NCI-H2107 (cell line): ENCODE data around the gene MED13L.

Experiments used
- DNase-seq: peaks from one replicate; lab custom pipeline; 2025; lab: John Stamatoyannopoulos, UW

Gene MED13L

GRCh38 chr12:116087399-116087798 is 190.1 kb downstream of the MED13L start:
- no peak for DNase-seq

DNA sequence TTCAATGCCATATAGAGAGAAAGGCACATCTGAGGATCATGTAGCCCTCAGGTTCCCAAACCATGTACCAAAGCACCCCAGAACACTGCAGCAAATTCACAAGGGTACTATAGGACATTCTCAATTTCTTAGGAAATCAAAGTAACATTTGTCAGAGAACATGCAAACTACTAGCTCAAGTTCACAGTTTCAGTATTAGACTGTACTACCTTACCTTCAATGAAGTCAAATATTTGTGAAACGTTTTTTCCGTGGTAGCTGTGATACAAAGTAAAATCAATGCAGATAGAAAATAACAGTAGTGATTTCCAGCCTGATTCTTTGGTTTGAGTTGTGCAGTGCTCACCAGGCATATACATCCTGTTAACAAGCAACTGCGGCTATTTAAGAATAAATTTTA is 197.1 kb downstream of the MED13L start:
- DNase-seq = no peak

DNA sequence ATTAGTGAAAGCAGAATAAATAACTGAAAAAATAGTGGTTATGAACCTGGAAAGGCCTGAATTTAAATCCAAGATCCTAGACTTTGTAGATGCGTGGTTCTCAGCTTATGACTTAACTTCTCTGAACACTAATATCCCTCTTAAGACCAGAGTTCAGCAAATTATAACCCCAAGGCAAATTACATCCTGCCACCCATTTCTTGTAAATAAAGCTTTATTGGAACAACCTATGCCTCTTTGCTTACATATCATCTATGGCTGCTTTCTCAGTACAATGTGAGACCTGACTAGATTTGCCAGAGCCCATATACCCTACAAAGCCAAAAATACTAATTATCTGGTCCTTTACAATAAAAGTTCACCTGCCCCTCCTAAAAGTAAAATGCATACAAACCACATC is 199.1 kb downstream of the MED13L start:
- DNase-seq = no peak

- DNase-seq = no peak
These were observed 200.1 kb downstream of the MED13L start for GRCh38 chr12:116077431-116077830.

DNA sequence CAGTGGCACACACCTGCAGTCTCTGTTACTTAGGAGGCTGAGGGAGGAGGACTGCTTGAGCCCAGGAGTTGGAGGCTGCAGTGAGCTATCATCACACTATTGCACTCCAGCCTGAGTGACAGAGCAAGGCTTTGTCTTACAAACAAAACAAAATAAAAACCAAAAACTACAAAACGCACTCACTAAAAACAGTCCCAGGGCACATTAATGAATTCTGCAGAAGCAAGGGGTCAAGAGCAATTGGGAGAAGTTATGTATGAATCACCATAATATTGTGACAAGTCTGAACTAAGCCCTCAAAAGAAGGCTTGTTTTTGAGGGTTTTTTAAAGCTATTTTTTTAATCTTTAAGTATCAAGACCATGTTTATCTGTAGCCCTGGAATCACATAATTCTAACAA is 201.1 kb downstream of the MED13L start:
- no peak for DNase-seq

- no peak for DNase-seq
These were observed 202.8 kb downstream of the MED13L start for GRCh38 chr12:116074686-116075085.

GRCh38 chr12:116071555-116072230 is 205.8 kb downstream of the MED13L start:
- DNase-seq = no peak

DNA sequence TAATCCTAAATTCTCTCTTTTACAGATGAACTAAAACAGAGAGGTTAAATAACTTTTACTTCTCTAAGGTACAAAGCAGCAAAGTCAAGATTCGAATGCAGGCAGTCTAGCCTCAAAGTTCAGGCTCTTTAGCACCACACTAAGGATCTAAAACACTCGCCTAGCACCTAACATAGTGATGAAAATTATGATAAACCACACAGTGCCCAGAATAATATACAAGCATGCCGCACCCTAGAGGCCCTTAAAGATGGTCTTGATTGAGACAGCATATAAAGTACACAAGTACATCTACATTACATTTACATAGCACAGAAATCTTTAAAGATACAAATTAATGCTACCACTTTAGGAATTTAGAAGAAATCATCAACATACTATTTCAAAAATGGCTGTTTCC is 207.0 kb downstream of the MED13L start:
- no peak for DNase-seq

- DNase-seq = no peak
These were observed 207.6 kb downstream of the MED13L start for GRCh38 chr12:116069943-116070342.

DNA sequence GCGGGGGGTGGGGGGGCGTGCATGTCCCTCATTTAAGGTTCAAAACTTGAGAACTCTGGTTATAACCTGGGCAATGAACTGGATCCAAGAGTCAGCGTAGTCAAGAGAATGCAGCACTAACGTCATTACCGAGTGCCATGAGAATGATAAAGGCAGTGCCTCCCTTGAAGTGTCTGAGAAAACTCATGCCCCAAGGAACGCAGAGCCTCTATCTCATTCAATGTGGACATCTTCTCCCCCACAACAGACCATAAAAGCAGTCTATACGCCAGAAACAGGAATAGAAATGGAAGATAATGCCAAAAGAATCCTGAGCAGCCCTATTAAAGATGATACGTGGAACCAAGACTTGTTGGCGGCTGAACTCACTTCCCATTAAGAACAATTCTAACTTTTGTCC is 208.6 kb downstream of the MED13L start:
- DNase-seq = no peak

DNA sequence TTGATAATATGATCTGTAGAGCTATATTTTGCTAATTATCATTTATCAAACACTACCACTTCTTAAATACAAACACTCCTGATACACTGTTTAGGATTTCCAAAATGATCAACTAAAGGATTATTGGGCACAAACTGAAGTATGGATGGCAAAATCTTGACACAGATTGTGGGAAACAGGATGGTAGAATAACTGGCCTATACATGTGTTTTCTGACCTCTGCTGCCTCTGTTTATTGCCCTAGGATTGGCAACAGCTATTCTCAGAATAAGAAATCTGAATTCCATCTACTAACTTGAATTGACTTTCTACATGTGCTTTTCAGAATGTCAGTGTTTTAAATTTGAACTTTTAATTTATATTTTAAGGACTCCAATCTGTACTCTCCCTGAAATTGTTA is 209.1 kb downstream of the MED13L start:
- DNase-seq = no peak

DNA sequence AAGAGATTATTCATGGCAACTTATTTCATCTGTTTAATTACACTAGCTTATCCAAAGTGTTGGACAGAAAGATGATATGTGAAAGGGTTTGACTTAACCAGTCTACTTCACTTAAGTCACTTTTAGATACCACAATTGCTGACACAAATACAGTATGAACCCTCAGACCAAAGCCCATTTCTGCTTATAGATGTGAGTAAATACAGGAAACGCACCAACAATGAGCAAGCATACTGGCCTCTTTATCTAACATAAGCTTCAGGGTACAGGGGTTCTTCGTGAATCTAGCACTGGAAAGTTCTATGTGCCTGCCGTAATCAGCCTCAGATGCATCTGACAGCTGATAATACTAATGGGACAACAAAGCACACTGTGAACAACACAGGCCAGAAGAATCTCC is 209.6 kb downstream of the MED13L start:
- DNase-seq = no peak

- no peak for DNase-seq
These were observed 210.9 kb downstream of the MED13L start for GRCh38 chr12:116066381-116067230.

DNA sequence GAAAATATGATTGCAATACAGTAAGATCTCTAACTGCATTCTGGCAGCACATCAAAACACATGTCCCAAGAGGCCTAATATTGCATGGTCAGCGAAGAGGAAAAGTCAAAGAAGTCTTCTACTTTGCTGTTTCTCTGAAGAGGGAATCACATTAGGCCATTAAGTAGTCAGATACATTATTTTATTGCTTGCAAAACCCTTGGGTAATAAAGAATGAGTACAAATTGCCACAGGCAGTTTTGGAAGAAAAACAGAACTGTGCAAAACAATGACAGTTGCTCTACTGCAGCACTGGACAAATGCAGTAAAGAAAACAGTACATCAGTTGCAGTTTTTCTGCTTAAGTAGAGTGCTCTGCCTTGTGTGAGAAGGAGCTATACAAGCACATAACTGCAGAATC is 211.9 kb downstream of the MED13L start:
- DNase-seq = no peak

- DNase-seq = no peak
These were observed 213.0 kb downstream of the MED13L start for GRCh38 chr12:116064493-116064892.

GRCh38 chr12:116062698-116063097 is 214.8 kb downstream of the MED13L start:
- DNase-seq = no peak

- DNase-seq = no peak
These were observed 216.7 kb downstream of the MED13L start for GRCh38 chr12:116060764-116061163.

DNA sequence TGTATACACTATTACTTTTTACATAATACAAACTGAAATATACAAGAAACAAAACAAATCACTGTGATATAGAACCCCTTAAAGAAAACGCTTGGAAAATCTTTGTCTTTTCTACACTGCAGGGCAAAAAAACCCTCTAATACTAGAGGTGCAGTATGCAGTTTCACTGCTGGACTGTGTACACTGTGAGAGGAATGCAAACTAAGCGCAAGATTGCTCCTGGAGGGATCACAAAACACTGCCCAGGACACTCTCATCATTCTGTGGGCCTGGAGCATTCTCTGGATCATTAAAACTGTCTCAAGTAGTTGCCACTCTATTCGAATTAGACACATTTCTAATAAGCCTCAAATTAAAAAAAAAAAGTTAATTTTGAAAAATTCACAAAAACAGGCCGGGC is 217.6 kb downstream of the MED13L start:
- DNase-seq = no peak

DNA sequence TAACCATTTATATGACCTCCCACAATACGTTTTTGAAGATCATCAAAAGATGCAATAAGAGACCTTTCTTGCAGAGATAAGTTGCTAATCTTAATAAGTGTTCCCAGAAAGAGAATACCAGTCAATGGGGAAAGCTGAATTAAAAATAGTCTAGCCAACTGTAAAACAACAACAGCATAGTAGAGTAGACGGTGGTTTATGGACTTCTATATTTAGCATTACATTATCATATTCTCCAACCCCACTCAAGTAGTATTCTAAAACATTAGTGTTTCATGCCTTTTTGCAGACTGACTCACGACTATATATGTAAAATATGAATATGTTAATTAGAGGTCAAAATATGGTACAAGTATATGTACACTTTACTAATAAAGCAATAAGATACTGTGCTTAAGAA is 218.9 kb downstream of the MED13L start:
- DNase-seq = no peak

DNA sequence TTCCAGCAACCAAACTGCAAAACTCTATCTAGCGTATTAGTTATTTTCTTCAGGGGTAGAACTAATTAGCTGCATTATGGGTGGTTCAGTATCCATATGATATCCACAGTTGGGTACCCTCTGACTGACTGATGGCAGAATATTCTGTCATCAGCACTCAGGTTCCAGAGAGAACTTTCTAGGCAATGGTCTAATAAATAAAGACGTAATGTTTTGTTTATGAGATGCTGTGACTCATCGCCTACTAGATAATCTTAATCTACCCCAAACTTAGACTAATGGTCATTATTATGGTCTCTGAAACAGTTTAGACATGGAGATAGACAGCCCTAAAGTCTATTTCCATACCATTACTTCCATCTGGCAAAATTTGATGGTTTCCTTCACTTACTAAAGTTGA is 220.1 kb downstream of the MED13L start:
- no peak for DNase-seq

GRCh38 chr12:116055895-116056607 is 221.4 kb downstream of the MED13L start:
- DNase-seq = no peak

DNA sequence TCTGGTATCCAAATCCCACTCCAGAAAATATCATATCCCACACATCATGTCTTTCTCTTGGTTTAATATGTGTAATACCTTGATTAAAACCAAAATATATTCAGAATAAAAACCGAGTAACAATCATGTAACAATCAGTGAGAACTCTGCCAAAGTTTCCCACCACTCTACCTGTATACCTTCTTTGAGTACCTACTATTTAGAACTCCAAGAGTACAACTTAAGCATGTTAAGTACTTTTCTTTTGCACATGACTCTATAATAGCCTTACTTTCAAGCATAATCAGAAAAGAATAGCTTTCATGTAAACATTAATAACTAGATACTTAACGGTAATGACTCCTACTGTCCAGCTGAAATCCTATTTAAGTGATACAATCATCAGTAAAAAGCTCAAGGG is 223.2 kb downstream of the MED13L start:
- DNase-seq = no peak
